Measurements from ENCODE around the gene GATAD2A. TPM values are rescaled to one million over a fixed set of nuclear protein-coding genes. Genes with fewer than 3 reads are reported as not detected.
A peak's percentile ranks its signal among the peaks of the same experiment; 100 is the strongest.

The GATAD2A gene
- total RNA-seq, 1 experiment from 2014 or later: 189 TPM

DNA sequence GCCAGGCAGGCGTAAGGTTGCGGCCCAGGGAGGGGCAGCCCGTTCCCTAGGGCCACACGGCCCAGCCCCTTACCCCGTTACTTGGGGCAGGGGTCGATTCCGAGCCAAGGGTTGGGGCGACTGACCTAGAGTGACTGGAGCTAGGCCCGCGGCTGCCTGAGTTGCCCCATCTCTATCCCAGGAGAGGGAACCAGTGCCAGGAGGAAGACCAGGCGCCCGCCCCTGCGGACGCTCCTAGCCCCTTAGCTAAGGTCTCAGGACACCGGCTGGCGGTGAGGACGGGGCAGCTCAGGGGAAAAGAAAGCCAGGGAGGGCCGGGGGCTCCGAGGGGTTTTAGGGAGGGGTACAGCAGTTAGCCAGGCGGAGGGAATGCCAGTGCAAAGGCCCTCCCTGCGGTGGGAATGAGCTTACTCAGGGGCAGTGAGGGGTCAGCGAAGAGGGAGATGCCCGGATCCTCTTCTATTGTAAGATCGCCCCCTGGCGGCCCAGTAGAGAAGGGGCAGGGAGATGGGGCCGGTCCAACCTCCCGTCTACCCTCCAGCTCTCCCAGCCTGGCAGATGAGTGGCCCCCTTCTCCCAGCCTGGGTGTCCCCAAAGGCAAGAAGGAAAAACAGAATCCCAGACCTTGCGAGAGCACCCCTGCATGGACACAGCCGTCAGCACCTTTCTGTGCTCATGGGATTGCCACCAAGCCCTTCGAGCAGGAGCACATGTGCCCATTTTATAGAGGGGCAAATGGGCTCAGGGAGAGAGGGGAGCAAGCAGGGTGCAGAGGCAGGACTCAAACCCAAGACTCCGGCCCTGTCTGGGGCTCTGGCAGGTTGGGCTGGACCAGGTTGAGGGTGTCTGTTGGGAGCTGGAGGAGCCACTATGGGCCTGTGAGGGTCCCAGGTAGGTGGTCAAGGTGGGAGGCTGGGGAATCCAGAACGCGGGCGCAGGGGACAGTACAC is 148.9 kb downstream of the GATAD2A start:
- Histone ChIP-seq H3K23me2 (ENCODE audit: insufficient read length, low read depth, low read length, poor library complexity, severe bottlenecking) (no peaks in the 10 kb centered on the region), H2BK15ac (ENCODE audit: low read depth, low read length) (no peak overlapping the region), H3K23ac (ENCODE audit: insufficient read length, low read depth, low read length) (no peak overlapping the region), H3K9ac (ENCODE audit: extremely low read depth, insufficient read length, low read length) (no peak overlapping the region), H3T11ph (ENCODE audit: low read length) (no peak overlapping the region), H3K27me3 (ENCODE audit: insufficient read depth, low read length) (no peaks in the 10 kb centered on the region), H2BK20ac (ENCODE audit: low read depth, low read length, poor library complexity, severe bottlenecking) (no peak overlapping the region), H3K56ac (ENCODE audit: insufficient read length, low read depth, low read length) (no peak overlapping the region), H2AK5ac (ENCODE audit: insufficient read length, low read length) (no peak overlapping the region), H4K91ac (ENCODE audit: insufficient read length, low read depth, low read length) (no peak overlapping the region), H4K8ac (replicated peaks; ENCODE audit: insufficient read length, low read depth, low read length) (no peak overlapping the region), H2BK120ac (ENCODE audit: low read depth, low read length, poor library complexity, severe bottlenecking) (no peak overlapping the region), H3K79me2 (ENCODE audit: insufficient read depth, low read length) (no peaks in the 10 kb centered on the region), H2BK5ac (ENCODE audit: insufficient read length, low read length) (no peak overlapping the region), H3K4ac (ENCODE audit: low read depth, low read length) (no peak overlapping the region), H3K4me1 (ENCODE audit: insufficient read depth, low read length) (no peaks in the 10 kb centered on the region), H3K9me3 (ENCODE audit: control insufficient read depth, low read depth, low read length) (no peaks in the 10 kb centered on the region), H4K5ac (ENCODE audit: insufficient read length, low read depth, low read length) (no peak overlapping the region), H3K18ac (ENCODE audit: insufficient read length, low read depth, low read length) (no peak overlapping the region), H3K79me1 (ENCODE audit: insufficient read depth, low read depth, low read length, poor library complexity, severe bottlenecking) (no peaks in the 10 kb centered on the region), H2AFZ (ENCODE audit: low read length) (no peak overlapping the region), H3K14ac (ENCODE audit: insufficient read depth, low read length) (no peak overlapping the region), H3K4me2 (ENCODE audit: insufficient read depth, insufficient read length, low read length) (no peak overlapping the region), H4K20me1 (ENCODE audit: control insufficient read depth, insufficient read depth, insufficient read length) (no peaks in the 10 kb centered on the region), H3K27ac (ENCODE audit: insufficient read length, low read depth, low read length) (no peak overlapping the region), H2BK12ac (ENCODE audit: insufficient read length, low read depth, low read length) (no peak overlapping the region)
- peak; percentile 82 for DNase-seq
- H3K36me3 Mint-ChIP-seq (ENCODE audit: insufficient read depth in 1 of 3, low read depth in 3 of 3): no peaks in the 10 kb centered on the region; a peak in 1 of 7 replicates
- H3K9me3 Mint-ChIP-seq: no peaks in the 10 kb centered on the region; a peak in 1 of 5 replicates
- peaks cover 7% of the 10 kb centered on the region for H3K27me3 Mint-ChIP-seq (ENCODE audit: low read depth)
- no peak overlapping the region; a peak in 1 of 7 replicates for H3K27ac Mint-ChIP-seq
- H3K4me3 Mint-ChIP-seq: 0 out of 5 replicates have a peak overlapping the region, but pooled peaks of 1 of the 2 experiments have one; percentile 27
- peaks cover 0 to 5% of the 10 kb centered on the region in 2 experiments; a peak in 1 of 4 replicates for H3K4me1 Mint-ChIP-seq
- no CpG with 5 or more reads among the region's 34 CpGs for WGBS (ENCODE audit: extremely low coverage, insufficient read length, low lambda C conversion rate)
- TF ChIP-seq, protein P1, sequence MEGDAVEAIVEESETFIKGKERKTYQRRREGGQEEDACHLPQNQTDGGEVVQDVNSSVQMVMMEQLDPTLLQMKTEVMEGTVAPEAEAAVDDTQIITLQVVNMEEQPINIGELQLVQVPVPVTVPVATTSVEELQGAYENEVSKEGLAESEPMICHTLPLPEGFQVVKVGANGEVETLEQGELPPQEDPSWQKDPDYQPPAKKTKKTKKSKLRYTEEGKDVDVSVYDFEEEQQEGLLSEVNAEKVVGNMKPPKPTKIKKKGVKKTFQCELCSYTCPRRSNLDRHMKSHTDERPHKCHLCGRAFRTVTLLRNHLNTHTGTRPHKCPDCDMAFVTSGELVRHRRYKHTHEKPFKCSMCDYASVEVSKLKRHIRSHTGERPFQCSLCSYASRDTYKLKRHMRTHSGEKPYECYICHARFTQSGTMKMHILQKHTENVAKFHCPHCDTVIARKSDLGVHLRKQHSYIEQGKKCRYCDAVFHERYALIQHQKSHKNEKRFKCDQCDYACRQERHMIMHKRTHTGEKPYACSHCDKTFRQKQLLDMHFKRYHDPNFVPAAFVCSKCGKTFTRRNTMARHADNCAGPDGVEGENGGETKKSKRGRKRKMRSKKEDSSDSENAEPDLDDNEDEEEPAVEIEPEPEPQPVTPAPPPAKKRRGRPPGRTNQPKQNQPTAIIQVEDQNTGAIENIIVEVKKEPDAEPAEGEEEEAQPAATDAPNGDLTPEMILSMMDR (conservative IDR thresholded peaks at IDR 0.05): peak; percentile 96
